D721Med (cell line): ENCODE results near the gene MAPT.

Experiments
- DNase-seq: peaks from one replicate; pipeline ENCODE4 v3.0.0; 2011; ENCODE audit warnings: low spot score; ENCODE audit not compliant: insufficient read length
- FAIRE-seq: peaks from 2 replicates; lab custom pipeline; 2011; peaks lifted over from hg19 to GRCh38; lab: Jason Lieb, UNC
- CTCF ChIP-seq: IDR thresholded peaks from 2 replicates; pipeline ENCODE4 v1.5.1; 2012; ENCODE audit warnings: mild to moderate bottlenecking, control low read depth; ENCODE audit not compliant: insufficient read depth; ENCODE audit errors: missing control alignments

MAPT gene

GRCh38 chr17:46063241-46063640 is 168.9 kb downstream of the MAPT start:
- no peak for TF ChIP-seq CTCF
- FAIRE-seq (no peak), DNase-seq (no peak)

GRCh38 chr17:46064460-46064859 is 170.1 kb downstream of the MAPT start:
- no peak for FAIRE-seq
- TF ChIP-seq CTCF = no peak
- DNase-seq = no peak

GRCh38 chr17:46071796-46072195 is 177.4 kb downstream of the MAPT start:
- DNase-seq = no peak
- FAIRE-seq = no peak
- TF ChIP-seq CTCF = no peak

GRCh38 chr17:46072998-46073397 is 178.6 kb downstream of the MAPT start:
- DNase-seq = no peak

GRCh38 chr17:46074540-46074939 is 180.2 kb downstream of the MAPT start:
- DNase-seq (no peak), FAIRE-seq (no peak)
- TF ChIP-seq CTCF = no peak

More at GRCh38 chr17:46072998-46073397, 178.6 kb downstream of the MAPT start:
- no peak for FAIRE-seq
- no peak for TF ChIP-seq CTCF
